NCI-H2196 treated with DMSO at 0.1 percent for 48 hours (cell line): ENCODE measurements around the gene PNMA8B.
A peak's percentile ranks its signal among the peaks of the same experiment; 100 is the strongest.
"Not testable (repeated sequence)": the region's sequence is repeated elsewhere in the genome, so short reads cannot be mapped to it uniquely, and the experiment has no call there.

Experiments
- DNase-seq: peaks from one replicate; lab custom pipeline; 2025; ENCODE audit not compliant: unreplicated experiment; lab: John Stamatoyannopoulos, UW

Gene PNMA8B

DNA sequence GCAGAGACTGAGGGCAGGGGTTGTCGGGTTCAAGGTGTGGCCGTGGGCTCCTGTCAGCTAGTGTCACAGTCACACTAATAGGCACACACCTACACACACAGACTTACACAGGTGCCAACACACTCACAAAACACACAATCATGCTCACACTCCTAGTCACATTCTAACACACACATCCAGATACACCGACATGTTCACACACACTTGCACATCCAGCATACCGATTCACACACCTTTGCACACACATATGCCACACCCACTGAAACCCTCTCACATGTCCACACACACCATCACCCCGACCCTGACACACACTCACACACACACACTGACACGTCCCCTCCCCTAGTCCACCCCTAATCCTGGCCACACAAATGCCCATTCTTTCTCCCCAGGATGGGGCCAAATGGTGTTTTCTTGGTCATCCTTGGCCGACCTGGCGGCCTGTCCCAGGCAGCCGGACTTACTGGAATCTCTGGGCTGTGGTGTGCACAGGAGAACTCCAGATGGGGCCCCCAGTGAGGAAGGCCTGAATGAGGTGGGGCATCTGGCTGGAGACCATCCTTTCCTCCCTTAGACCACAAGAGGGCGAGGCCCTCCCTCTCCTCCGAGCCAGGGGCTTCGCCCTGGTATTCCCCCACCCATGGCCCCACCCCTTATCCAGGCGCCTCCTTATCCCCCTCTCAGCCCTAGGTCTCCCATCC, 19.1 kb upstream of the PNMA8B start:
- no peak for DNase-seq

DNA sequence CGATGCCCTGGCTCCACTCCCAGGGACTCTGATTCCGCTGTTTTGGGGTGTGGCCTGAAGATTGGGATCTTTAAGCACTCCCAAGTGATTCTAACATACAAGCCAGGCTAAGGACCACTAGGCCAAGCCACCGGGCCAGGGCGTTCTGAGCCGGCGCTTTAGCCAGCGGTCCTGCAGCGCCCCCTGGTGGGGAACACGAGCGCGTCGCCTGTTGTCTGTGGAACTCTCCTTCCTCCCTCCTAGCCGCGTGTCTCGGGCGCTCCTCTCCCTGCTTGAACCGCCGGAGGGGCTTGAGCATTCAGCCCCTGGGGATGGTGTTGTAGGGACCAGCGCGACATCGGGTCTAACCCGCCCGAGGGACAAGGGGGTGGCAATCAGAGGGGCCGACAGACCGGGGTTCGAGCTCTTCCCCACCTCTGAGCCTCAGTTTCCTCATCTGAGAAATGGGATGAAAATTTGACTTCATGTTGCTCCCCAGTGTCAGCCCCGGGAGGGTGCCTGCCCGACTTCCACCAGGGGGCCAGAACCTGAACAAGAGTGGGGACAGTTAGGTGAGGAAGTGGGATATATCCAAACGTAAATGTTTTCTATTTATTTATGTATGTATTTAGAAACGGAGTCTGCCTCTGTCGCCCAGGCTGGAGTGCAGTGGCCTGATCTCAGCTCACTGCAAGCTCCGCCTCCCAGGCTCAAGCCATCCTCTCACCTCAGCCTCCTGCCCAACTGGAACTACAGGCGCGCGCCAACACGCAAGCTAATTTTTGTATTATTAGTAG, 18.0 kb upstream of the PNMA8B start:
- peak; percentile 60 for DNase-seq

DNA sequence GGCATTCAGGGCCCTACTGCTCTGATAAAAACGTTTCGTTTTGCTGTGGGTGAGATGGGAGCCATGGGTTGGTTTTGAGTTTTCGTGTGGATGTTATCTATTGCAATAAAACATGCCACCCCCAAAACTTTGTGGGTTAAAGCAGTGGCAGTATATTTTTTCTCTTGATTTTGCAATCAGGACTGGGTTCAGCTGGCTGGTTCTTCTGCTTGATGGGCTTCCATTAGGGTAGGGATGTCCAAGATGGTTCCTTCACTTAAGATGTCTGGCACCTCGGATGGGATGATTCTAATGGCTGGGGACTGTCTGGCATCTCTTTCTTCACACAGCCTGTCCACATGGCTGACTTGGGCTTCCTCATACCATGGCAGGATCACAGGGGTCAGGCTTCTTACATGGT, 15.6 kb upstream of the PNMA8B start:
- DNase-seq, result no peak

DNA sequence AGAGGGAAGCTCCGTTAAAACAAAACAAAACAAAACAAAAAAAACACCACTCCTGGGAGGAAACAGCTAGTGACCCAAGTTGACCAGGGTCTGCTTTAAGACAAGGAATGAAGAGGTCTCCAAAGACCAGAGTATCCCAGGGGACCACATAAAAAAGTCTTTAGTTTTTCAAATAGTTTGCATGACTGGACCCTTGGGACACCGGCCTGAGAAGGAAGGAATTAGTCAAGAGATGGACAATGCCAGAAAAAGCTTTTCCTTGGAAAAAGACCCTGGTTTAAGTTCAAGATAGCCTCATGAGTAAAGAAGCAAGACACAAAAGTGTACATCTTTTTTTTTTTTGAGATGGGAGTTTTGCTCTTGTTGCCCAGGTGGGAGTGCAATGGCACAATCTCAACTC, 12.5 kb upstream of the PNMA8B start:
- DNase-seq, result no peak

DNA sequence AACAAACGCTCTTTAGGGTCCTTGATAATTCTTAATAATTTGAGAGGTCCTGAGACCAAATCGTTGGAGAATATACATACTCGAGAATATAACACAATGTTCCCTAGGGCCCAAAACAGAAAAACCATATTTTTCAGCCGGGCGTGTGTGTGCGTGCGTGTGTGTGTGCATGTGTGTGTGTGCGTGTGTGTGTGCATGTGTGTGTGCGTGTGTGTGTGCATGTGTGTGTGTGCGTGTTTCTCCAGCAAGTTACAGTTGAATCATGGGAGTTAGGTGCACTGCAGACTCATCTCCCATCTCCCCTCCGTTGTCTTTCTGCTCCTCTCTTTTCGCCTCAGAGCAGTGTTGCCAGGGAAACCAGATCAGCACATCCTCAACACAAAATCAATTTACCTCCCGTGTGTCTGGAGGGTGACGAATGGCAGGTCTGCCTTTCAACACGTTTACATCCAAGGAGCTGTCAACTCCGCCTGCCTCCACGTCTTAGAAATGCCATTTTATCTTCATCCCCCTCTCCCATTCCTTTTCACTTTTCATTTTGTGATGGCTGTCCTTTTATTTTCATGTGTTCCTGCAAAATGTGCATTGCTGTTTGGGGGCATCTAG, 8.3 kb upstream of the PNMA8B start:
- no peak for DNase-seq

DNA sequence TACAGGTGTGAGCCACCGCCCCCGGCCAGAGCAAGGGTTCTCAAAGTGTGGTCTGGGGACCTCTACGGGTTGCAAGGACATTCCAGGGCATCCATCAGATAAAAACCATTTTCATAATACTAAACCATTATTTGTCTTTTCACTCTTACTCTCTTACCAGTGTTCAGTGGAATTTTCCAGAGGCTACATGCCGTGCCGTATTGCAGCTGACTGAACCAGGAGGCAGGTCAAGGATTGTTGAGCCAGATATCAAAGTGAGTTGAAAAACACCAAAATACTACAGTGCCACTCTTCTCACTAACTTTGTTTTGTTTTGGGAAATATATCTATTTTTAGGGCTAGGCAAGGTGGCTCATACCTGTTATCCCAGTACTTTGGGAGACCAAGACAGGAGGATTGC, 7.2 kb upstream of the PNMA8B start:
- no peak for DNase-seq

DNA sequence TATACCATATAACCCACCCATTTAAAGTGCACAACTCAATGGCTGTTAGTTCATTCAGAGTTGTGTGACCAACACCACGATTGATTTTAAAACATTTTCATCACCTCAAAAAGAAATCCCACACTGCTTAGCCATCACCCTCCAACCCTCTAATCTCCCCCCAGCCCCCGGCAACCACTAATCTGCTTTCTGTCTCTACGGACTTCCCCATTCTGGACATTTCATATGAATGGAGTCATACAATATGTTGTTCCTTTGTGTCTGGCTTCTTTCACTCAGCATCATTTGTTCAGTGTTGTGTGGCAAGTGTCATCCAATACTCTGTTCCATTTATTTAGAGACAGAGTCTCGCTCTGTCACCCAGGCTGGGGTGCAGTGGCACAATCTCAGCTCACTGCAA, 4.0 kb upstream of the PNMA8B start:
- DNase-seq, result no peak

DNA sequence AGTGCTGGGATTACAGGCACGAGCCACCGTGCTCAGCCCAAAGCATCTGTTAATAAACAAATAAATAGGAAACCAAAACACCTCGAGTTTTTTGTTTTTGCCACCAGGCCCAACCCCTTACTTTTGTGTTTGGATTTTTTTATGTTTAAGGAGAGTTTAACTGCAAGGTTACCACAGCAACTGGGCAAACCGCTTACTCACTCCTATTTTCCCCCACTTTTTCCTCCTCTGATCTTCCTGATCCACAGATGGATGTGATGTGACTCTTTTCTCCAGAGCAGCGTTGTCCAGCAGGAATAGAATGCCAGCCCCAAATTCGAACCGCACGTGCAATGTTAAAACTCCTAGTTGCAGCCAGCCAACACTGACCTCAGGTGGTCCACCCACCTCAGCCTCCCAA, 2.1 kb upstream of the PNMA8B start:
- DNase-seq, result no peak

DNA sequence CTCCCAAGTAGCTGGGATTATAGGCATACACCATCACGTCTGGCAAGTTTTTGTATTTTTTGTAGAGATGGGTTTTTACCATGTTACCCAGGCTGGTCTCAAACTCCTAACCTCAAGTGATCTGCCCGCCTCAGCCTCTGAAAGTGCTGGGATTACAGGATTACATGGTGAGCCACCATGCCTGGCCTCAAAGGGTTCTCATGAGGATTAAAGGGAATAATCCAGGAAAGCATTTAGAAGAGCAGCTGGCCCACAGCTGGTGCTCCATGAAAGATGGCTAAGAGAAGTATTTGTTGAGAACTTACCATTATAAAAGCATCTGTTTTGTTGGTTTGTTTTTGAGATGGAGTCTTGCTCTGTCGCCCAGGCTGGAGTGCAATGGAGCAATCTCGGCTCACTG, 1.2 kb upstream of the PNMA8B start:
- not testable (repeated sequence) for DNase-seq

DNA sequence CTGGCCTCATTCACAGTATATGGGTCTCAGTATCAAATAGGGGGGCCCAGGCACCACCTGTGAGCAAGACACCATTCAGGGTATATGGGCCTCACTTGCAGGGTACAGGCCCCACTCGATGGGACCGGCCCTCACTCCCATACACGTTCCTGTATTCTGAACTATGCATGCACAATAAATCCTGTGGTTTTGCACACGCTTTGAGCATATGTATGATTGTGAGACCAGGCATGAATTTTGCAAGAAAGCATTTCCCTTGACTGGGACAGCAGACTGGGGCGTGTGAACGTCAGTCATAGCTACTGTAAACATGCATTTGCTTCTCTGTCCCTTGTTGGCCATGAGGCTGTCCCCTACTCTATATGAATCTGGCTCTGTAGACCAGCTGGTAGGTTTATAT, 637 bp upstream of the PNMA8B start:
- no peak for DNase-seq

DNA sequence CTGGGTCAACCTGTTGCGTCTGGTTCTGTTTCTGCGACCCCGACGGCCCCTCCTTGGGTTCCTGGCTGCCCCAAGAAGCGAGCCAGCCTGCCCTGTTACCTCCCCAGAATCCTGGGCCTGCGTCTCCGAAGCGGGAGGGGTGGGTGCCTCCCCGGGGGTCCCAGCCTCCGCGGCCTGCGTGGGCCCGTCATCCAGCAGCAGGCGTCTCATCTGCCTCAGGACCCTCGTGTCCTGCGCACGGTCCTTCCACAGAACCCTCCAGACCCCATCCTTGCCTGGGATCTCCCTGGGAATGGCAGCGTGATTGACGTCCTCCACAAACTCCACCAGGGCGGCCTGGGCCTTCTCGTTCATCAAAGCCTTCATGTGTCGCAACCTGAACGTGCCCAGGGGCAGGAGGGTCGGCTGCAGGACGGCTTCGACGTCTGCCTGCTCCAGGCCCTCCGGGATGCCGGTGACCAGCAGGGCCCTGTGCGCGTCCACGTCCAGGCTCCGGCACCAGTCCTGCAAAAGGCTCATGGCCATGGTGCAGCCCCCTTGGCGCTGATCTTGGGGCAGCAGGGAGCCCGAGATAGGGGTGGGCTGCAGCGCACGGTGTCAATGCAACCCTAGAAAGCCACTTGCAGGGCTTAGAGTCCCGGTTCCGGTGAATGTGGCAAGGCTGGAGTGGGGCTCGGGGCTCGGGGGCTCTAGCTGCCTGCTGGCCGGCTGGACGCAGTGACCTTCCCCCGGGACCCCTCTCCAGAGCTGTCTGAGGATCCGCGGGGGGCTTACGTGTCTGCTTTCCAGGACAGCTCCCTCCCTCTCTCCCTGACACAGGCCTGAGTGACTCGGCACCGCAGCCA, 504 bp downstream of the PNMA8B start:
- DNase-seq, result no peak

DNA sequence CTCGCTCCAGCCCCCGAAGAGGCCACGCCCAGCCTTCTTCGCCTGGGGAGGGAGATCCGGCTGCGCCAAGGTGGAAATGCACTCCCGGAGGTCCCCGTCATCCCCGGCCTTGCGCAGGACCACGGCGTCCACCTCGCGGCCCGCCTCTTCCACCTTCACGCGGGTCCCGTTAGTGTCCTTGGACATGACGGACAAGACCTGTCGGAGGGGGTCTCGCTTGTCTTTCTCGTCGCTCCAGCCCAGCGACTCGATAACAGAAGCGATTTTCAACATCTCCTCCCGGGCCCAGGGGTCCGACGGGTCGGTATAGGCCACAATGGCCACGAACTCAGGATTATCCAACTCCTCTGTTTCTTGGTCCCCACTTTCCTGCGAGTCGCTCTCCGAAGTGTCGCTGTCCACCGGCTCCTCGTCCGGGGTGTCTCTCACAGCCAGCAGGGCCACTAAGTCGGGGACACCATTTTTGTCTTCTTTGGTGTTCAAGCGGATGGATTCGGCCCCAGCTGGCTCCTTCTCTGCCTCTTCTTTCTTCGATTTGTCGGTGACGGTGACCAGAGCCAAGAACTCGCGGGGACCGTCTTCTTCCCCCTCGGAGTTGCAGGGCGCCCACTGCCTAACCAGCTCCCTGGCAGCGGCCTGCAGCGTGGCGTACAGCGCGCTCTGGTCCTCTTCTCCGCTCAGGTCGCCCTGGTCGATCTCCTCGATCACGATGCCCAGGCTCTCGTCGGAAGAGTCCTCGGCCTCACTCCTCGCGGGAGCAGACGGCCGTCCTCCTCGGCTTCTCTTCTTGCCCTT, 1.3 kb downstream of the PNMA8B start:
- DNase-seq, result no peak

DNA sequence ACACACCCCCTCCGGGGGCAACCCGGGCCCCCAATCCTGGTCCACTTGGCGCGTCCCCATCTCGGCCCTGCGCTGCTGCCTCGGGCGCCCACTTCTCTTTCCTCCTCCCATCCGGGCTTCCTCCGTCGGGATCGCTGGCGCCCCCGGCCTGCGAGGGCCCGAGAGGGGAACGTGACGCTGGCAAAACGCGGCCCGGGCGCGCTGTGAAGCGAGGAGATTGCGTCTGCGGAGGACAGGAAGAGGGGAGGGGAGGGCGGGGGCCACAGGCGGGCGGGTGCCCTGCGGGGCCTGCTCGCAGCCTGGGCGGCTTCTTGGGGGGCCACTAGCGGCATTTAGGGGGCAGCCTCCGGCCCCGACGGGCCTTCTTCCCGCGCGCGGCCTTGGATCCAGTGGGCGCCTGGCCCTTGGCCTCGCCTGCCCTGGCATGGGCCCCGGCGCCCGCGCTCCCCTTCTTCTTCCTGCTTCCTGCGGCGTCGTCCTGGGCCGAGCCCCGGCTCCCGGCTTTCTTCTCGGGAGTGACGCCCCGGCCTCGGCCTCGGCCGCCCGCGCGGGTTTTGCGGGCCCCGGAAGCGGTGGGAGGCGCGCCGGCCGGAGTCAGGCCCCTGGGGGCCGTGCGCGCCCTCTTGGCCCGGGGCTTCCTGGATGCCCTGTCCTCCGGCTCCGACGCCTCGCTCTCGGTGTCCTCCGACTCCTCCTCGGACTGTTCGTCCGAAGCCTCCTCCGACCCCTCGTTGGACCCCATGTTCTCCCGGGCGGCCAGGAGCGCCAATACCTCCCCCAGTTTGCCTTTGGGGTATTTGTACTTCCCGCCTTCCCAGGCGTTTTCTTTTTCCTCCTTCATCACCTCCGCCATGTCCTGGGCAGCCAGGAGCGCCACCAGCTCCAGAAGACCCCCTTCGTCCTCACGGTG, 2.2 kb downstream of the PNMA8B start:
- no peak for DNase-seq

DNA sequence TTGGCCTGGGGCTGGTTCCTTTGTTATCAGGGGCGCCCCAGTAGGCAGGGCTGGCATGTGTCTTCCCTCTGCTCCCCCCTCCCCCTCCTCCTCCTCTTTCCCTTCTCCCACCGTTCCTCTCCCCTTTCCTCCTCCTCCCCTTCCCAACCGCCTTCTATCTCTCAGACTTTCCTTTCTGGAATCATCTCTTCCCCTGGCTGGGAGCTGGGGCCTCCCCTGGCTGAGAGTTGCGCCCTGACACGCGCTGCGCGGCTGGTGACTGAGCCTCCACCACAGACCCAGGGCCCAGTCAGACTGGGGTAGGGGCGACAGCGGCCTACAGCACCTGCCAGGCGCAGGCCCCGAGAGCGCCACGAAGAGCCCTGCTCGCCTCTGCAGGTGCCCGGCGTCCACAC, 2.8 kb downstream of the PNMA8B start:
- DNase-seq, result no peak

DNA sequence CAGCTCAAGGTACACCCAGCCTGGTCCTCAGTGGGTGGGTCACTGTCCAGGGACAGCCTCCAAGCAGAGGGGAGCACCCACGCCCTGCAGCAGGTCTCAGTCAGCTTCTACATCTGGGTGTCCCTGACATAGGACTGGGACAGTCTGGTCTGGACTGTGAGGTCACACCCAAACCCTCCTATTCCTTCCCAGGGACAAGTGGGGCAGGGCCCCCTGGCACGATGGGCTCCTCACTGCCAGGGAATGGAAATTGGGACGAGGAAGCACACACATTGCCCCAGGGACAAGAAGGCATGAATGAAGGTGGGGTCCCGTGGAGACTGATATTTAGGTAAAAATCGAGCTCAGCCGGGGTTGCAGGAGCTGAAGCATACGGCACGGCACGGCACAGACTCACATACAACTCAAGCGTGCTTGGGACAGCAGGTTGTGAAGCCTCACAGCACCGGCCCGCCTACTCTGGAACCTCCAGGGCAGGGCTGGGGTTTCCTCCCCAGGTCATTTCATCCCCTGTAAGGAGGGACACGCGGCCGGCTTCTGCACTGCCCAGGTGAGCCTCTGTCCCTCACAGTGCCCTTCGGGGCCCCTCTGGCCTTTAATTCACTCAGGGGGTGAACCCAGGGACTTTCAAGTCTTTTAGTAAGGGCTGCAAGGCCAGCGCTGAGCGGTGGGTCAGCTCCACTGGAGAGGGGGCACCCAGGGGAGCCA, 3.5 kb downstream of the PNMA8B start:
- DNase-seq, result no peak

DNA sequence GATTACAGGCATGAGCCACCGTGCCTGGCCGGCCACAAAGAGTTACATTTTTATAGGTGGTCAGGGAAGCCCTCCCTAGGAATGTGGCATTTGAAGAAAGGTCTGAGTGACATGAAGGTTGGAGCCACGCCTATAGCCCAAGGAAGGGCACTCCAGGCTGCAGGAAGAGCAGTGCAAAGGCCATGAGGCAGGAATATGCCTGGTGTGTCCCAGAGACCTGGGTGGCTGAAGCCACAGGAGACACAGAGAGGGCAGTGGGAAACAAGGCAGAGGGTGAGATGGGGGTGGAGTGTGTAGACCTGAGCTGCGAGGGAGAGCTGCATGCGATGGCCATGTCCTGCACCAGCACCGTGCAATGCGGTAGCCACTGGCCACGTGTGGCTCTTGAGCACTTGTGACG, 4.9 kb downstream of the PNMA8B start:
- DNase-seq, result no peak

DNA sequence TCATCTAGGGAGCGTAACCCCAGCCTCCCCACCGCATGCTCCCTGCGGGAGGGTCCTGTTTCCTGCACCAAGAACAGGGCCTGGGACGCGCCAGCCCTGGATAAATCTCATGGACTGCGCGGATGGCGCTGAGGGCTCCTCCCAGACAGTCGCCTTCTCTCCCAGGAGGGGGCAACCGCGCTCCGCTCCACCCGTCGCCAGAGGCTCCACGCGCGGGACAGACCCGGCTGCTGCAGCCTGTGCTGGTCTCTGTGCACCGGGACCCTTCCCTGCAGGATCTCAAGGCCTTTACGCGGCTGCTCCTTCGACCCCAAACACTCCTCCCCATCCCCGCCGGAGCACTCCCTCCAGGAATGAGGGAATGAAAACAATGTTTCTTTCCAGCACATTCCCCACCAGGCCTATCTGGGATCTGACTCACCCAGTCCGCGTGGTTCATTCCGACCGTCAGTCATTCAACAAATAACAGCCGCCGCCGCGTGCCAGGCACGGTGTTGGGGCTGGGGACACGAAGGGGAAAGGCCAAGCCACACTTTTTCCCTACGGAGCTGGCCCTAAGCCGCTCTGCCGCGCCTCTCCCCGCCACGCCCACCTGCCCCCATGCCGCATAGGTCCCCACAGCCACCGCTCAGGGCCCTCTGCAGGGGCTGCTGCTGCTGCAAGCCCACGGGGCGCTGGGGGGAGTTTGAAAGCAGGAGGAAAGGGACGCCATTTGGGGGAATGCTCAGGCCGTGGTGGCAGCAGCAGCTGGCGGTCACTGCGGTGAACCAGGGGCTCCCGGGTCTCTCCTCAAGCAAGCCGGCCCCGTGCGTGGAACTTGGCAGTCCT, 6.0 kb downstream of the PNMA8B start:
- DNase-seq, result no peak

DNA sequence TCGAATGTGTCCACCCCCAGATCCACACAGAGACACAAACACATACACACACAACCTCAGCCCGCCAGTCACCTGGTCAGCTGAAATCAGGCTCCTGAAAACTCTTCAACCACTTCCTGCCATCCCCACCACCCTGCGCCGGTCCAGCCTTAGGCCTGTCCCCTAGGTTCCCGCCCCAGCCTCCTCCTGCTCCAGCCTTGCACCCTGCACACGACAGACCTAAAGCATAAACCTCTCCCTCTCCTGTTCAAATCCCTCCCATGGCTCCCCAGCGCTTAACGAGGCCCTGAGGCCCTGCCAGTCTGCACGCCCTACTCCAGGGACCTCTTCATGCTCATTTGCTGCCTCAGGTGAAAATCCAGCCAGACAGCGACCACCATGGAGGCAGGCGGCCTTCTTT, 7.1 kb downstream of the PNMA8B start:
- DNase-seq, result no peak
